Stimulated activated CD8-positive, alpha-beta memory T cell treated with anti-CD3 and anti-CD28 coated beads, Interleukin-12 subunit alpha, Interleukin-12 subunit beta, amount 100 ng/mL, for 4 hours (primary cell): ENCODE results near the gene EHD1.
A peak's percentile ranks its signal among the peaks of the same experiment; 100 is the strongest.

Source experiments
- DNase-seq: peaks from one replicate; pipeline ENCODE4 v3.0.0-alpha.2; 2020; ENCODE audit warnings: low read depth

EHD1 gene

DNA sequence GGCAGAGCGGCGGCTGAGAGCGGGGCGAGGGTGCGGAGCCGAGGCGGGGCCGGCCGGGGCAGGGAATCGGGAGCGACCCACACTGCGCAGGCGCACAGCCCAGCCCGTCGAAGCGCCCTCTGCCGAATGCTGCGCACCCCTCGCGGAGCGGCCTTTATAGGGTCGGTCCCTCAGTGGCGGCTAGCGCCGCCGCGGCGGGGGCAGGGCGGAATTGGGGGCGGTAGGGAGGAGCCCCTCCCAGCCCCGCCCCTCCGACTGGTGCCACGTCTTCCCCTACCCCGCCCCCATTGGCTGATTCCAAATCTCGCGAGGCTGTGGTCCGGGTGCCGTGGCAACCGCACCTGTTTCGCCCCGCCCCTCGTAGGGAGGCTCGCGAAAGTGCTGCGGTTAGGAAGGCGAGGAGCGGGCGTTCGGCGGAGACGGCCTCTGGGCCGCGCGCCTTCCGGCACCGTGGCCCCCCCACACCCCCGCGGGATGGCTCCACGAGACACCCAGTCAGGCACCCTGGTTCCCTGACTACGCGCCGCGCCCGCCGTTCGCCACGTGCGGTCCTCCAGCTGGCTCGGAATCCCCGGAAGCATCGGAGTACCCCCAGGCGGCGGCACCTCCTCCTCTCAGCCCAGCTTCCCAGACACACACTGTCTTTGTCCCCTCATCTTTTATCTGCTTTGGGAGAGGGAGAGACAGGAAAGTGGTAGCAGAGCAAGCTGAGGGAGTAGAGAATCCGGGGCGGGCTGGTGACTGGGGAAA, at the start of gene EHD1:
Gene EHD1 (minus strand): TSS at position 128 of the 750 bp plus-strand sequence. CDS start 157 bp downstream, outside the sequence.
- DNase-seq = peak; percentile 100

DNA sequence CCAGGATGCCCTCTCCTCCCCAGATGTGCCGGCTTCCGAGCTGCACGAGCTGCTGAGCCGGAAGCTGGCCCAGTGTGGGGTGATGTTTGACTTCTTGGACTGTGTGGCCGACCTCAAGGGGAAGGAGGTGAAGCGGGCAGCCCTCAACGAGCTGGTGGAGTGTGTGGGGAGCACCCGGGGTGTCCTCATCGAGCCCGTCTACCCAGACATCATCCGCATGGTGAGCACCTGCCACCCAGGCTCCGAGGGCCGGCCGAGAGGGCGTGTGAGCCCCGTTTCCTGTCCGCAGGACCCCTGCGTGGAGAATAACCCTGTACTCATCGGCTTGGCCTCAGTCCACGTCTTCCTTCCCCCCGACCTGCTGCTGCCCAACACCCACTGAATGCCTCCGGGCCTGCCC, 48.3 kb upstream of the EHD1 start:
- no peak for DNase-seq

- no peak for DNase-seq
Measured at GRCh38 chr11:64925536-64926436, 47.4 kb upstream of the EHD1 start.

- no peak for DNase-seq
Measured at GRCh38 chr11:64924910-64925284, 46.5 kb upstream of the EHD1 start.

GRCh38 chr11:64923944-64924909, 45.8 kb upstream of the EHD1 start, which contains the start of gene PPP2R5B:
TSS of gene PPP2R5B (plus strand) at chr11:64924689. CDS start at chr11:64925735, 1,046 bp downstream.
- peak; percentile 88 for DNase-seq

- DNase-seq = no peak
Measured at GRCh38 chr11:64923151-64923661, 44.8 kb upstream of the EHD1 start.

GRCh38 chr11:64921384-64921783, 43.0 kb upstream of the EHD1 start:
- no peak for DNase-seq

DNA sequence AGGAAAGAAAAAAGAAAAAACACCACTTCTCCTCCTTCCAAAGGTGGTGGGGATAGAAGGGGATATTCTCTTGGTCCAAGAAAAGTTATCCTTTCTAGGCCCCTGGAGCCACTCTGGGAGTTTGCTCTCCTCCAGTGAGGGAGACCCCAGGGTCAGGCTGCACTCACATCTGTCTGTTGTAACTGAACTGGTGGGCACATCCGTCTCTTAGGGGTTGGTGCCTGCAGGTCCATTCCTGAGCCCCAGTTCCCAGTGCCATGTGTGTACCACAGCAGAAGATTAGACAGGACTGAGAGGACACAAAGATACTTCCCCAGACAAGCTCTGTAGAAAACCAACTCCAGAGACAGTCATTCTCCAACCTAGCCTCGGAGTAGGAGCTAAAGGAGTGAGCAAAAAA, 41.7 kb upstream of the EHD1 start:
- no peak for DNase-seq

DNA sequence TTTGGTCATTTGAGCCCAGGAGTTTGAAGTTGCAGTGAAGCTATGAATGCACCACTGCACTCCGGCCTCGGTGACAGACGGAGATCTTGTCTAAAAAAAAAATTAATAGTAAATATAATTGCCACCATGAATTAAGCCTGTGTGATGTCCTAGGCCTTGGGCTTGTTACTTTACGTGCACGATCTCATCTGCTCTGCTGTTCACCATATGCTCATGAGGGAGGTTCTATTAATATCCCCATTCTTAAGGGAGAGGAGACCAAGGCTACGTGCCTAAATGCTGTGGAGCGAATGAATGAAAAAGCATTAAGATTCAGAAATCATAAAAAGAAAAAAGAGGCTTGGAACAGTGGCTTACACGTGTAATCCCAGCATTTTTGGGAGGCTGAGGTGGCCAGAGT, 41.2 kb upstream of the EHD1 start:
- DNase-seq = no peak

DNA sequence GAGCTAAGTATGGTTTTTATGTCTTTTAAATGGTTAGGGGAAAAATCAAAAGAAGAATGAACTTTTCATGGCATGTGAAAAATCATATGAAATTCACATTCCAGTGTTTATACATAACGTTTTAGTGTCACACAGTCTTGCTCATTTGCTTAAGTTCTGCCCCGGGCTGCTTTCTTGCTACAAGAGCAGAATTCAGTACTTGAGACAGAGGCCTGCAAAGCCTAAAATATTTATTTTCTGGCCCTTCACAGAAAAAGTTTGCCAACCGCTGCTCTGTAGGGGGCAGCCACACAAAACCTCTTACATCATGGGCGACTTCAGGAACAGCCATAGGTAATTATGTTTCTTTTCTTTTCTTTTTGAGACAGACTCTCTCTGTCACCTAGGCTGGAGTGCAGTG, 39.6 kb upstream of the EHD1 start:
- no peak for DNase-seq

DNA sequence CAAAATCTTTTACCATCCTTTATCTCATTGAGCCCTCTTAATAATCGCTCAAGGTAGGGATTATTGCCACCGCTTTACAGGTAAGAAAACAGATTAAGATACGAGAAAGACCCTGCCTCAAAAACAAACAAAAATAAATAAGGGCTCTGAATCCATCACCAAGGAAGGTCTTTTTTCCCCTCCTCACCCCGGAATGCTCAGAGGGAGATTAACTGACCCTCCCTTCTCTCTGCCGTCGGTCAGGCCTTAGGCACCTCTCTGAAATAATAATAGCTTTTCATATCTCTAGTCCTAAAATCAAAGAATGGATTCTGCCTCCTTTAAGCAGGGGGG, 39.2 kb upstream of the EHD1 start:
- no peak for DNase-seq

DNA sequence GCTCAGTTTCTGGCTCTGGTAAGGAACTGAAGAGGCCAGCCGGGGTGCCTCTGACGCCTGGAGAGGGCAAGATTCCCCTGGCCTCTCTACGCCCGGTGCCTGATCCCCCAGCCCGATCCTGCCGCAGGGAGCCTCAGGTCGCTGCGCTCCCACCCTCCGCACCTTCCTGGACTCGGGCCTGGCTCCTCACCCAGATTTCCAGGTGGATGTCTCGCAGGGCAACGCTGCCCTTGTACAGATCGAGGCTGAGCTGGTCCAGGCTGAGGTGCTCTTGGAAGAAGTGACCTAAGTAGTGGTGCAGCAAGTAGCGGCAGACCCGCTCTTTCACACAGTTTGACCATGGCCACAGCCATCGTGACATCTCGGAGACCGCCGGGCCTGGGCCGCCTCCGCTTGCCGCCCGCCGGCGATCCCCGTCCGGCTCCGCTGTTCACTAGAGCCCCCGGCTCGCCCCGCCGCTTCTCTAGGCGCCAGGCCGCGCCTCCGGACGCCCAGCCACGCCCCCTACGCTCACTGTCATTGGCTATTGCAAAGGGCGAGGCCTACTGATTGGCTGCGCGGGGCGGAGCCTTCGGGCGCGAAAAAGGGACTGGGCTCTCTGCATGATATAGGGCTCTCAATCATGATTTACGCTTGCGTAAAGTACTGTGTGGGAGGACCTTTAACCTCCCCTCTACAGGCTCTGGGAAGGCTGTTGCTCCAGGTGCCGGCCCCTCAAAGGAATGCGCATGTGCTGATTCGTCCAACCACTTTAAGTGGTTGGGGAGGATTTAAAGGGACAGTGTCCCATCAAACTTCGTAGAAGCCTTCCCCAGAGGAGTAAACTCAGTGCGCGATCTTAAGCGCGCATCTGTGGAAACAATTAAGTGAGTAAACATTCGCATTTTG, 38.6 kb upstream of the EHD1 start, which contains the start of gene ATG2A:
Gene ATG2A (minus strand): TSS at position 435 of the 888 bp plus-strand sequence. CDS start 74 bp downstream, at position 361.
- DNase-seq = peak; percentile 97

DNA sequence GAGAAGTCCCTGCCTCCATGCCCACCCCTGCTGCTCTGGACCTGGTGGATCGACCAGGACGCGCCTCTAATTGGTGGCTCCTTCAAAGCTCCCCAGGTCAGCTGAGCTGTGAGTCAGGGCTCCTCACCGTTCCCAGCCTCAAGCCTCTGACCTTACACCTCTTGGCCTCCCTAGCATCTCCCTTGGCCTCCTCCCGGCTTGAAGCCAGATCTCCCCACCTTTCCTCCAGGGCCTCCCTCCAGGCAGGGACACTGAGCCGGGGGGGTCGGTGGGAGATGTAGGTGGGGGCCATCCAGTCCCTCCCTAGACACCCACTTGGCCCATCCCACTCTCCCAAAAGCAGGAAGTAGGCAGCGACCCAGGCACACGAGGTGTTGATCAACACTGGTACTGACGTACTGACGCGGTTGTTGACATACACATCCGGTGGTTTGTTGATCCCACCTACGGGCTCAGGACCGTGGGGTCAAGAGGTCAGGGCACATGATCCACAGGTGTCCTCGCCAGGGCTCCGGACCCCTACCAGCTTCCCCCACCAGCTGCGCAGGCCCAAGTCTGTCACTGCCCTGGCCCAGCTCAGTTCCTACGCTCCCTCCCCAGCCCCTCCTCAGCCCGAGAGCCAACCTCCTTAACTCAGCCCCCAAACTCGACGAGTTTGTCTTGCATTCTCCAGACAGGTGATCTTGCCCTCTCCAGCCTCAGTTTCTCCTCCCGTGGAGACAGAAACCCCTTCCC, 37.8 kb upstream of the EHD1 start:
- peak; percentile 24 for DNase-seq

- no peak for DNase-seq
Measured at GRCh38 chr11:64915376-64915887, 37.0 kb upstream of the EHD1 start.

GRCh38 chr11:64914123-64914522, 35.7 kb upstream of the EHD1 start:
- no peak for DNase-seq

GRCh38 chr11:64913171-64913727, 34.8 kb upstream of the EHD1 start:
- DNase-seq = no peak

DNA sequence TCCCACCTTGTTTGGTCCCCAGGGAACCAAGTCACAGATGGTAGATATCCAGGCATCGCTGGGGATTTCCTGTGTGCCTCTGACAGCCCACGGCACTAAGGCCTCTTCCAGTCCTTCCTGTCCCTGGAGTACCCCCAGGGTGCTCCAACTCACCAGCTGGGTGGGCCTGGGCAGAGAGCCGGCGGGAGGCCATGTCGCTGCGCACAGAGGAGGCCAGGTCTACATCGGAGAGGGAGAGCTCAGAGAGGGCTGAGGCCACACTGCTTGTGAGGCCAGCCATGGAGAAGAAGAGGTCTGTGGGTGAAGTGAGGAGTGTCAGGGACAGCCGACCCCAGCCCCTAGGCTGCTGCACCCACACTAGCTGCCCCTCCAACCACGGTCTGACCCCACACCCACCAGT, 33.3 kb upstream of the EHD1 start:
- DNase-seq = no peak

- no peak for DNase-seq
Measured at GRCh38 chr11:64911142-64911541, 32.7 kb upstream of the EHD1 start.

GRCh38 chr11:64910451-64911093, 32.2 kb upstream of the EHD1 start:
- no peak for DNase-seq
